Peyer's patch (tissue), 4 donors: ENCODE results near the gene LDLRAD3.

Experiments
- POLR2A ChIP-seq, 2 donors: fragments of 450-650 bp; IDR thresholded peaks; one replicate each; pipeline ENCODE4 v1.5.1; 2017; ENCODE audit warnings: antibody characterized with exemption in 2 of 2, mild to moderate bottlenecking in 2 of 2, moderate library complexity in 2 of 2
- TF ChIP-seq, protein P1 (sequence below), 6 experiments: fragments of 450-650 bp in 4 of 6; fragments of 200-600 bp in 2 of 6; sonication (generic) in 1 of 6; IDR thresholded peaks; one replicate each; pipeline ENCODE4 v1.5.1; 2017 to 2019; ENCODE audit warnings: antibody characterized with exemption in 6 of 6, mild to moderate bottlenecking in 3 of 6, moderate library complexity in 1 of 6

GRCh38 chr11:35902961-35903360 is 40.9 kb upstream of the LDLRAD3 start:
- TF ChIP-seq, protein P1, sequence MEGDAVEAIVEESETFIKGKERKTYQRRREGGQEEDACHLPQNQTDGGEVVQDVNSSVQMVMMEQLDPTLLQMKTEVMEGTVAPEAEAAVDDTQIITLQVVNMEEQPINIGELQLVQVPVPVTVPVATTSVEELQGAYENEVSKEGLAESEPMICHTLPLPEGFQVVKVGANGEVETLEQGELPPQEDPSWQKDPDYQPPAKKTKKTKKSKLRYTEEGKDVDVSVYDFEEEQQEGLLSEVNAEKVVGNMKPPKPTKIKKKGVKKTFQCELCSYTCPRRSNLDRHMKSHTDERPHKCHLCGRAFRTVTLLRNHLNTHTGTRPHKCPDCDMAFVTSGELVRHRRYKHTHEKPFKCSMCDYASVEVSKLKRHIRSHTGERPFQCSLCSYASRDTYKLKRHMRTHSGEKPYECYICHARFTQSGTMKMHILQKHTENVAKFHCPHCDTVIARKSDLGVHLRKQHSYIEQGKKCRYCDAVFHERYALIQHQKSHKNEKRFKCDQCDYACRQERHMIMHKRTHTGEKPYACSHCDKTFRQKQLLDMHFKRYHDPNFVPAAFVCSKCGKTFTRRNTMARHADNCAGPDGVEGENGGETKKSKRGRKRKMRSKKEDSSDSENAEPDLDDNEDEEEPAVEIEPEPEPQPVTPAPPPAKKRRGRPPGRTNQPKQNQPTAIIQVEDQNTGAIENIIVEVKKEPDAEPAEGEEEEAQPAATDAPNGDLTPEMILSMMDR (IDR thresholded peaks at IDR 0.05) = no peak
- TF ChIP-seq POLR2A (IDR thresholded peaks at IDR 0.05) = no peak
